Neural progenitor cell (in vitro differentiated cells): Measurements from ENCODE around the gene KSR1.

Source experiments
- EZH2 ChIP-seq: fragments of 200-600 bp; sonication (generic); IDR thresholded peaks from 2 replicates; pipeline ENCODE4 v1.6.1; 2017; ENCODE audit warnings: antibody characterized with exemption, mild to moderate bottlenecking, moderate library complexity
- TF ChIP-seq, protein P1 (sequence below): fragments of 200-600 bp; sonication (generic); IDR thresholded peaks from 2 replicates; pipeline ENCODE4 v1.5.1; 2017; ENCODE audit warnings: antibody characterized with exemption, mild to moderate bottlenecking

DNA sequence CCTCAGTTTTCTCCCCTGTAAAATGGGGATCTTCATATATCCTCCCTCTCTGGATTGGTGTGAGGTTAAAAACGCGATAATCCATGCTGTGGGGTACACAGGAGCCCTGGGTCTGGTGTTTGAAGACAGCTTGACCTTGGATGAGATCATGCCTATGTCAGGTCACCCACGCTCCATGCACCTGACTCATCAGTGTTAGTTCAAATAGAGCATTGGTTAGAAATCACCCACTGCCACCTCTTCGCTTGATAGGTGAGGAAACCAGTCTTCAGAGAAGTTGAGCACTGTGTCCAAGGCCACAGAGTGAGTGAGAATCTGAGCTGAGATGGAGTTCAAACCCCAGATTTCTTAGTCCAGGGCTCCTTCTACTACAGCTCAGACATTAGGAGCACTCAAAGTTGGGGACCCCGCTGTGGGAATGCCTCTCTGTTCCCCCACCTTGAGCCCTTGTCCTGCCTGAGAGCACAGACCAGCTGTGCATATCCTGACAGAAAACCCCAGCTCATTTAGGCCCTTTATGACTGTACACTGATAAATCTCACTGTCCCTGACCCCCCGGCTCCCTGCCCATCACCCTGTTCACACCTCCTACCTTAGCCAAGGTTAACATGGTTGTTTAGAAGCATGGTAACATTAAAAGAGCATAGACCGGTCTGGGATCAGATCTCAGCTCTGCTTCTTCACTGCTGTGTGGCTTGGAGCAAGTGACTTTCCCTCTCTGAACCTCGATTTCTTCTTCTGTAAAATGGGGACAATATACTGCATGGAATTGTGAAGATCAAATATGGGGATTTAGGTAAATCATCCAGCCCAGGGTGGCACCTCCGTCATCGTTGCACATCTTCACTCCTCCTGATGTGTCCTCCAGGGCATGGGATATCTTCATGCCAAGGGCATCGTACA is 152.3 kb downstream of the KSR1 start:
- TF ChIP-seq EZH2: no peak
- TF ChIP-seq, protein P1, sequence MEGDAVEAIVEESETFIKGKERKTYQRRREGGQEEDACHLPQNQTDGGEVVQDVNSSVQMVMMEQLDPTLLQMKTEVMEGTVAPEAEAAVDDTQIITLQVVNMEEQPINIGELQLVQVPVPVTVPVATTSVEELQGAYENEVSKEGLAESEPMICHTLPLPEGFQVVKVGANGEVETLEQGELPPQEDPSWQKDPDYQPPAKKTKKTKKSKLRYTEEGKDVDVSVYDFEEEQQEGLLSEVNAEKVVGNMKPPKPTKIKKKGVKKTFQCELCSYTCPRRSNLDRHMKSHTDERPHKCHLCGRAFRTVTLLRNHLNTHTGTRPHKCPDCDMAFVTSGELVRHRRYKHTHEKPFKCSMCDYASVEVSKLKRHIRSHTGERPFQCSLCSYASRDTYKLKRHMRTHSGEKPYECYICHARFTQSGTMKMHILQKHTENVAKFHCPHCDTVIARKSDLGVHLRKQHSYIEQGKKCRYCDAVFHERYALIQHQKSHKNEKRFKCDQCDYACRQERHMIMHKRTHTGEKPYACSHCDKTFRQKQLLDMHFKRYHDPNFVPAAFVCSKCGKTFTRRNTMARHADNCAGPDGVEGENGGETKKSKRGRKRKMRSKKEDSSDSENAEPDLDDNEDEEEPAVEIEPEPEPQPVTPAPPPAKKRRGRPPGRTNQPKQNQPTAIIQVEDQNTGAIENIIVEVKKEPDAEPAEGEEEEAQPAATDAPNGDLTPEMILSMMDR: no peak
